NOMO-1 treated with DMSO at 0.1 percent for 48 hours (cell line): ENCODE results near the gene POLR1A.

ENCODE experiments used
- DNase-seq: peaks from one replicate; lab custom pipeline; 2025; ENCODE audit not compliant: unreplicated experiment; lab: John Stamatoyannopoulos, UW

The POLR1A gene

DNA sequence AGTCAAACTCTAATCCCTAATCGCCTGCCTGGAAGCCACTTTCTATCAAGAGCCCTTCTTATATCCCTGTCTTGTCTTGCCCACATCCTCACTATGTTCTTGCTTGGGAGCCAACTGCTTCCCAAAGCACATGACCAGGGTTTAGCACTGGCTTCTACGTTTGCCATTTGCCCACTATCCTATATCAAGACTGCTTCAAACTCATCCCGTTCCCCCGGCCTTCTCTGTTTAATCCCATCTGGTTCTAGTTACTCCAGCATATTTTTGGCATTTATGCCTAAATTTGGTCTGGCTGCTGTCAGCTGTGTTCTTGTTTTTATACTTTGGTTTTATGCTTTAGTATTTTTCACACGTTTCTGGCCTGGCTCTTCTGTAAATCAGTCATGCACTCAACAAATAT, 40.2 kb downstream of the POLR1A start:
- DNase-seq = no peak

DNA sequence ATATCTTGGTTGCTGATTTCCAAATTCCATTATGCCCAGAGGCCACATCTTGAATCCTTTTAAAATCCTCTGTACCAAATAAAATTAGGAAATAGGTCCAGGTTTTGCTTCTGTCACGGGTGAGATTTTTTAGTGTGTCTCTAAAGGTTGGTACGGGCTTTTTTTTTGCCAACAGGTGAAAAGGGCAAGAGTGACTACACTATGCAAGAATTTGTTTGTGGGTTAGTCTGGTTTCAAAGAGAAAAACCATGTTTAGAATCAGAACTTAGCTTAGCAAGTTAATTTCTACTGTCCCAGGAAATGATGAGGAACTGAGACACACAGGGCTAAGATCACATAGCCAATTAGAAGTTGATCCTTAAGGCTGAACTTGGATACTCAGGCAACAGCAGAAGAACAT, 41.7 kb downstream of the POLR1A start:
- no peak for DNase-seq

DNA sequence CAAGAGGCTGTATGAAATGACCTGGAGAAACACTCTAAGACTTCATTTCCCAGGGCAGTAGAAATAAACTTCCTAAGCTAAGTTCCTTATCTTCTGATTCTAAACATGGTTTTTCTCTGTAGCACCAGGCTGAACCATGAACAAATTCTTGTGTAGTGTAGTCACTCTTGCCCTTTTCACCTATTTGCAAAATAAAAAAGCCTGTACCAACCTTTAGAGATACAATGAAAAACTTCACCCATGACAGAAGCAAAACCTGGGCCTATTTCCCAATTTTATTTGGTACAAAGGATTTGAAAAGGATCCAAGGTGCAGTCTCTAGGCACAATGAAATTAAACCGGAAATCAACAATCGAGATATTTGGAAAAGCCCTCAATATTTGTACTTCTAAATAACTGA, 43.6 kb downstream of the POLR1A start:
- no peak for DNase-seq

DNA sequence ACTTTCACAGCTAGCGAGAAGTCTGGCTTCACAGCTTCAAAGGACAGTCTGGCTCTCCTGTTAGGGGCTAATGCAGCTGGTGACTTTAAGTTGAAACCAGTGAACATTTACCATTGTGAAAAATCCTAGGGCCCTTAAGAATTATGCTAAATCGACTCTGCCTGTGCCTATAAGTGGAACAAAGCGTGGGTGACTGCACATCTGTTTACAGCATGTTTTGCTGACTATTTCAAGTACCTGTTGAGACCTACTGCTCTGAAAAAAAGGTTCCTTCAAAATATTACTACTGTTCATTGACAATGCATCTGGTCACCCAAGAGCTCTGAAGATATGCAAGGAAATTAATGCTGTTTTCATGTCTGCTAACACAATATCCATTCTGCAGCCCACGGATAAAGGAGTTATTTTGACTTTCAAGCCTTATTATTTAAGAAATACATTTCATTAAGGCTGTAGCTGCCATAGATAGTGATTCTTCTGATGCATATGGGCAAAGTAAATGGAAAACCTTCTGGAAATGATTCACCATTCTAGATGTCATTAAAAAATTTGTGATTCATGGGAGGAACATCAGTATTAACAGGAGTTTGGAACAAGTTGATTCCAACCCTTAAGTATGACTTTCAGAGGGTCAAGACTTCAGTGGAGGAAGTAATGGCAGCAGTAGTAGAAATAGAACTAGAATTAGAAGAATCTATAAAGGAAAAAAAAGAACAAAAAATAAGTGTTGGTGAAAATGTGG, 48.9 kb downstream of the POLR1A start:
- no peak for DNase-seq

DNA sequence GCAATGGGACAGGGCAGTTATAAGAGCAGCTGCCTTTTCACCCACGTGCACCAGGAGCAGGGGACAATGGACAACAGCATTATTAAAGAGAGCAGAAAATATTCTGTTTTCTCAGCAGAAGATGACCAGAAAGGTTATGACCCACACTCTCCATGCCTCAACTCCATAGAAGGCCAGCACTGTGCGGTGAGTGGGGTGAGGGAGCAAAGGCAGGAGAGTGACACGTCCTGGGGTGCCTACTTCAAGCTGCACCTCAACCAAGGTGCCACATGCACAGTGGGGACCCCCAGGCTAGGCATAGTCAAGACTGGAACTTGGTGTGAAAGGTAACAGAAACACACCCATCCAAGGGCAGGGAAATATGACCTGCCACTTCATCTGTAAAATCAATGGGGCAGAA, 50.4 kb downstream of the POLR1A start:
- DNase-seq = no peak

DNA sequence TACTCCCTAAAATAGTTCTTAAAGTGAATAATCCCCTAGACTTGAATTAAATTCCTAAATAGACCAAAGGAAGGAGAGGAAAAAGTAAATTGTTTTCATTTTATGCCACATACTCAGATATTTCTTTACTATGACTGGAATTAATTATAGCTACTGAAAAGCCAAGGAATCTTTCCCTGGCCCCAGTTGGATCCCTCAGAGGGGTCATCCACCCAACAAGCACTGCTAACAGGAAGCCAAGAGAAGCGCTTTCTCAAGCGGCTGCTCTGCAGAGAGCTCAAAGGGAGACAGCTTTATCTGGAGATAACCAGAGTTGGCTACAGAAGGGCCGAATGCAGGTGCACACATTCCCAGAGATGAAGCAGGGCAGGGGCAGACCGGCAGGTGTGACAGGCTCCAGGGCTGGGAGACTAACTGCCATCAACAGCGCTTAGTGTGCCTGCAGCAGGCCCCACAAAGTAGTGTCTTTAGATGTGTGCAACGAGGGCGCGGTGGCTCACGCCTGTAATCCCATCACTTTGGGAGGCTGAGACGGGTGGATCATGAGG, 51.1 kb downstream of the POLR1A start:
- DNase-seq = no peak

DNA sequence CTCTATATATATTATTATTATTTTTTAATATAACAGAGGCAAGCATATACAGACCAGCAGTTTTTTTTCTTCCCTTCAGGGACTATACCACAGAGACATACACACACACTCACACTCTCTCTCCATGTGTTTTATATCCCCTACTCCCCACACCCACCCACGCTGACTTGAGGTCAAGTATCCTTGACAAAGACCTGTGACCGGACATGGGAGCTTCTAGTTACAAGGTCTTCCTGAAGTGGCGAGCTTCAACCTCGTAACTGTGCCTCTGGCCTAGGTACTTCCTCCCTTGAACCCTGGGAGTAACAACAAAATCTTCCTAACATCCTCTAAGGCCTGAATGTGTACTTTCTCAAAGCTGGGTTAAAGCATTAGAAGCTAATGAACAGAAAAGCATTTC, 52.5 kb downstream of the POLR1A start:
- no peak for DNase-seq

DNA sequence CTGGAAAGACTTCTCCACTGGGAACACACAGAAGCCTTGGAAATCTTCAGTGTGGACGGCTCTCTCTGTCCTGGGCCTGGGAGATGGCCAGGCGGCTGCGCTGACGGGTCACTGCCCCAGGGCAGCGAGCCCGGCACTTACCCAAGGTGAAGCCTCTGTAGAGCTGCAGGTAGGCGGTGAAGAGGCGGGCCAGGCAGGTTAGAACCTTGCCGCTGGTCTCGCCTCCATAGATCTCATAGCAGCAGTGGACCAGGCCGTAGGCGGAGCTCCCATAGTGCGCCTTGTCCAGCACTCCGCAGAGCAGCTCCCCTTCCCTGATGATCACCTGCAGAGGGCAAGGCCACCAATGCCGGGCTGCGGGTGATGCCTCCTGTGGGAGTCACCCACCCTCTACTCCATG, 53.0 kb downstream of the POLR1A start:
- DNase-seq = no peak

DNA sequence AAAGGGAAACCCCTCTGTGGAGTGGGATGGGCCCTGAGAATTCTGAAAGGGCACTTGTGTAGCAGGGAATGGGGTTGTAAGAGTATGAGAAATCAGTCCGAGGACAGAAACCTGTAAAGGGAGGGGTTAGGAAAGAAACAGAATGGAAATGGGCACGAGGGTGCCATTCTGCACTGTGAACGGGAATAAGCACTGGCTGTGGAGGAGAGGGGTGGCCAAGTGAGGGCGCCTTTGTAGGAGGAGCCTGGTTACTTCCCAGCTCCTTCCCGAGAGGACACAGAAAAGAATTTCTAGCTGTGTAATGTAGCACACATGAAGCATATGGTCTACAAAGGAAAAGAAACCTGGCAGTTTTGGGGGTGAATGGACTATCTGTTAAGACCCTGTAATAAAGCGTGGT, 53.4 kb downstream of the POLR1A start:
- DNase-seq = no peak

DNA sequence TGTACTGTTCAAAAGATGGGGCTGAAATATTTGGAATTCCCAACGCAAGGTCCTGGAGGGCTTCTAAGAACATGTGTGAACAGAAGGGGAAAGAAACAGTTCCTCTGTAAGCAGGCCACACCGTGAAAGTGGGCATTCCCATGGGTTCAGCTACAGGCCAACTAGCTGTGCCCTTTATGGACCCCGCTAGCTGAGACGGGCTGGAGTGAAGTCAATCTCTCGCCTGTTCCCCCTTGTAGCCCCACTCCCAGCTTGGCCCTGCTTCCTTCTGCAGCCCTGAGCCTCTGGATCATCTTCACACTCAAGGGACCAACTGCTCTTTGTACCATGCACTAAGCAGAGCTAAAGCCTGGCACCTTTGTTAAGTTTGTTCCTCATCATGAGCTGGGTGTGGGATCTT, 55.4 kb downstream of the POLR1A start:
- no peak for DNase-seq

DNA sequence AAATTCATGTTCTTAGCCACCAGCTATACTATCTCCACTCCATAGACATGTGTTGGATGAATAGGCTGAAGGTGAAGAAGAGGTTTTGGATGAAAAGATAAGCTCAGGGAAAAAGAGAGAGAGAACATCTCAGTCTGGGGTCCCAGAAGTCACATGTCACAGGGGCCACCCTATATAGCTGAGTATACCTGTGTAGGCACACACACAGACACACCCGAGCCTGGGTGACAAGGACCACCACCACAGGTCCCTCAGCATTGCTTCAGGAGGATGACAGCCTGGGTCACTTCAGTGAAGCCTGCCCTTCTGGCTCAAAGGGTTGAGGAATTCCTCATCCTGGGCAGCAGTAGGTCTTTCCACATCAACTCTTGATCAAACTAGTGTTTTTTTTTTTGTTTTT, 56.2 kb downstream of the POLR1A start:
- no peak for DNase-seq

DNA sequence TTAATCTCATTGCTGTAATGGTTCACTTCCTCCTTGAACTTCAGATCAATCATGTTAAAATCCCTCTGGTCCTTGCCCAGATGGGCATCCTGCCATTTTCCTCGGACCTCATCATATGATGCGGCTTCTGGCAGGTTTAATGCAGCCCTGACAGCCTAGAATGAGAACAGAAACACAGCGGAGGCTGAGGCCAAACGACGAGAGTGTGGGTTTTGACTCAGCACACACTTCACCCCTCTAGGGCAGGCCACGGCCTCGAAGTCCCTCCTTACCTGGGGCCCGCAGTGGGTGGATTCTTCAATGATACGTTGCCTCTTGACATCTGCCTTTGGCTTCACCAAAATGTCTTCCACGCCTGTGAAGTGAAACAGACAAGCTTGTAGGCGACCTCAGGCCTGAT, 56.8 kb downstream of the POLR1A start:
- DNase-seq = no peak

DNA sequence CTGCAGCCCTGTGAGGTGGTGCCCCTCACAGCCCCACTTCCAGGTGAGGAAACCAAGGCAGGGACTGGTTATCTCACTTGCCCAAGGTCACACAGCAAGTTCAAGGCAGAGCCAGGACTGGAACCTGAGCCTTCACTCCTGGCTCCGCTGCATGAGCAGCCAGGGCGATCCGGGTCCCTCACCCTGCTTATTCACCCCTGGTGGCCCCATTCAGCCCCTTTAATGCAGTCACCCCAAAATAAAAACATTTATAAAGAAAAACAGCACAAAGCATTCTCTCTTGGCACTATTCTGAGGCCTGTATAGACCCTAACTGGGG, 57.3 kb downstream of the POLR1A start:
- no peak for DNase-seq

DNA sequence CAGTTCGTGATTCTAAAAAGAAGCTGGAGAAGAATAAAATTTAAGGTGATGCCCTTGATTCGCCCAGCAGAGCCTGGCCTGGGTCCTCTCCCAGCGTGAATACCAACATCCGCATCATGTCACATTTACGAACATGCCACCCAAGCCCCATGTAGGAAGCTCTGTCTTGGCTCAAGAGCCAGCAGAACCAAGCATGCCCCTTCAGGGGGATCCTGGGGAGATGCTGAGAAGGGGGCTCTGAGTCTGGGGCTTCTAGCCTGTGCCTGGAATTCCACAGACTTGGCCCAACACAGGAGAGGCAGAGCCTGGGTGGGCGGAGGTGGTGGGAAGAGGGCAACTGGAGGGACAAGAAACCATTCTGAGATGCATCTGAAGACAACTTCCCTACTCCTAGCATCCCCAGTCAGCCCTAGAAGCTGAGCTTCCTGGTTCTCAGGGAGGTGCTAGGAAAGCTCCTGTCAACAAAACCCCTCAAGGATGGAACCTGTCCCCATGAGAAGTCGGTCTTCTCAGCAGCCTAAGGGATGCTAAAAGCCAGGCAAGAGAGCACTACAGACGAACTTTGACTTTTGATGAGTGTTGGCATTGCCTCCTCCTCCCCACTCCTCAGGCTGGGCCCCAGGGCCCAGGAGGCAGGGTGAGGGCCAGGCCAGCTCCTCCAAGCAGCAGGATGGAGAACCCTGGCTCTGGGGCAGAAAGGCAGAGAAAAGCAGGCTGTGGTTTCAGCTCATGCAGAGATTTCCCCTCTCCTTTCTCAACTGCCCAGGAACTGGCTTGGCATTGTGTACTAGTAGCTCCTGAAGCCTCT, 57.9 kb downstream of the POLR1A start:
- DNase-seq = no peak

DNA sequence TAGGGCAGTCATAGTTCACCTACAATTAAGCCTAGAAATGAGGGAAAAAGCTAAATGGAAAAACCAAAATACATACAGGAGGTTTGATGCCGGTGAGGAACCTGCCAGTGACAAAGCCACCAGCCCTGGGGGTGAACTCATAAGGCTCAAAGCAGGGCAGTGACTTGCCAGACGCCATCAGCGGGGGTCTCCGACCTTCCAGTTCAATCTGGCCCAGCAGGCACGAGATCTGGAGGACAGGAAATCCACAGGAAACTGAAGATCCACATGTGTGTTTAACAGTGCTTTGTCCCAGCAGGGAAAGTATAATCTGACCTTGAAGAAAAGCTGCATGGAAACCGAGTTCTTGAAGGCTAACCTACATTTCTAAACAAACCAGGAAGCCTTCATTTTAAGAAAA, 60.1 kb downstream of the POLR1A start:
- DNase-seq = no peak

DNA sequence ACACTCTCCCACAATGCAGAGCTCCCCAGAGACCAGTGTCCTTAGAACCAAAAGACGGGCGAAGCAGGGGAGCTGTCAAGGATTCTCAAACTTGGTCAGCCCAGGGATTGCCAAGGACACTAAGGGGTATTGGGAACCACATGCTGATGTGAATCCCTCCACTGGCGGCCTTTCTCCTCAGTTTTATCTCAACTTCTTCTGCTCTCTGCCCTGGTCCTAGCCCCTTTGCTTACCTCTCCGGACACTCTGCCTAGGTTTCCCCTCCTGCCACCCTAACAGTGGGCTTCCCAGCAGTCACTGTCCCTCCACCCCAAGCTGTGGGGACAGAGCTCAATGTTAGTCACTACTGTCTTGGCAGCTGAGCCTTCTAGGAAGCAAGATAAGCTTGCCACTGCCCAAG, 61.1 kb downstream of the POLR1A start:
- no peak for DNase-seq

DNA sequence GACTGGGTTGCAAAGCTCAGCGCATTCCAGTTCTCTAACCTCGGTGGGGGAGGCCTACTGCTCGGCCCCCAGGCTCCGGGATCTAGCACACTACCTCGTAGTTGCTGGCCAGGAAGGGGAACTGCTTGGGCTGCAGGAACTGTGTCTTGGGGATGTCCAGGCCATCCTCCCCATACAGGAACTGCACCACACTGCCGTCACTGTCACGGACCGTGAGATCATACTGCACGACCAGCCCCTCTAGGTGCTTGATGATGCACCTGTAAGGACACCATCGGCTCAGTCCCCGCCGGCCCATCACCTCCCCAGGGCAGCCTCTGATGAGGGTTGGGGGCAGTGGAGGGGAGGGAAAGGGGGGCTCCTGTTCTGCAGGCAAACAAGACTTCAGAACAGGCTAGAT, 61.6 kb downstream of the POLR1A start:
- no peak for DNase-seq

DNA sequence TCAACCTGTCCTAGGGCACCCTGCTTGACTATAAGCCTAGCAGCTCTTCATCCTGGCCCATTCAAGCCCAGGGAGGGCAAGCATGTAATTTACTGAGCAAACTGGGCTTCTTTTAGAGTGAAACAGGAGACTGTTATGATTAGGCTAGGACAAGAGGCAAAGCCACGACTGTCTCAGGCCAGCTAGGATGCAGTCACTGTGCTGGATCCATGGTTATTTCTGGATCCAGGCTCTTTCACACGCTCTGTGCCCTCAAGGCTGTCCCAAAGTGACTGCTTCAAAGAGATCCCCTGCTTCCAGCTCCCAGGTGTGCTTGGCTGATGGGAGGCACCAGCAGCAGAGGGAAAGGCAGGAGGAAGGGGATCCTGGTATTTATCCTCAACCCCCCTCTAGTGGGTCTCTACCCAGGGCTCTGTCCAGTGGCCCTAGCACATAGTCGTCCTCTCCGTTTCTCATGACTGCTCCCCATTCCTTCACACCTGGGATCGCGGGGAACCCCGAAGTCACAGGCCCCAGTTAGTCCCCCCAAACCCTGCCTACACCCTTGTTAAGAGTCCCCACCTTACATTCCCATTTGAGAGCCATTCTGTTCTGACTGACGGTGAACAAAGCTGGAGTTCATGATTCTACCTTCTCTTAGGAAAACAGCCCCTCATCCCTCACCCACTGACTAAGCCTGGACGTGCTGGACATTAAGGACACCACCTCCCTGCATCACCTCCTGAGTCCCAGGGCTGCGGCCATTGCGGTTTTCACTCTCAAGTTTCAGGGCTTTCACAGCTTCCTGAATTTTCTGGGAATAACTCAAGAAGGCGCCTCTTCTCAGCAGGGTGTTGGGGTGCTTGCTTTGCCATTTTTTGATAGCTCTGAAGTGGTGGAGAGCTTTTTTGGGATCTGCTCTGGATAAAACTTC, 63.2 kb downstream of the POLR1A start:
- no peak for DNase-seq

DNA sequence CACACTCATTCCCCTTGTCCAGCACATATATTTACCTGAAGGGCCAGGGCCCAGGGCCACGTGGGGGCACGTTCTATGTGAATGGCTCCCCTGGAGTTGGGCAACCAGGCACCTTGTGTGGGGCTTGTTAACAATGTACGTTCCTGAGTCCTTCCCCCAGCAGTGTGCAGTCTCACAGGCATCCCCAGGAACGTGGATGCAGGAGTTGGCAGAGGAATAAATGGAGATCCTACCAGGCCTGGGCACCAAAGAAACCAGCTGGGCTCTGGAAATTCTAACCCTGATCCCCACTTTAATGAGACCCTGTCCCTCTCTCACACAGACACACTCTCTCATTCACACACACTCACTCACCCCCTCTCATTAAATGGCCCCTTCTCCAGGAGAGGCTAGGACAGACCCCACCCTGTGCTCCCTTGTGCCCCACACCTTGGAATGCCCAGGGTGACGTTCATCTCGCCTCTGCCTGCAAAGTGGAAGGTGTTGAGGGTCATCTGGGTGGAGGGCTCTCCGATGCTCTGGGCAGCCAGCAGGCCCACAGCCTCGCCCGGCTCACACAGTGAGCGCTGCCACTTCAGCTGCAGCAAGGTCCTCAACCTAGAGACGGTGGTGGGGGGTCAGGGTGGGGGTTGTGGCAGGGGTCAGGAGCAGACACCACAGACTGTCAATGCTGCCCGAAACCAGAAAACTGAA, 65.6 kb downstream of the POLR1A start:
- no peak for DNase-seq

DNA sequence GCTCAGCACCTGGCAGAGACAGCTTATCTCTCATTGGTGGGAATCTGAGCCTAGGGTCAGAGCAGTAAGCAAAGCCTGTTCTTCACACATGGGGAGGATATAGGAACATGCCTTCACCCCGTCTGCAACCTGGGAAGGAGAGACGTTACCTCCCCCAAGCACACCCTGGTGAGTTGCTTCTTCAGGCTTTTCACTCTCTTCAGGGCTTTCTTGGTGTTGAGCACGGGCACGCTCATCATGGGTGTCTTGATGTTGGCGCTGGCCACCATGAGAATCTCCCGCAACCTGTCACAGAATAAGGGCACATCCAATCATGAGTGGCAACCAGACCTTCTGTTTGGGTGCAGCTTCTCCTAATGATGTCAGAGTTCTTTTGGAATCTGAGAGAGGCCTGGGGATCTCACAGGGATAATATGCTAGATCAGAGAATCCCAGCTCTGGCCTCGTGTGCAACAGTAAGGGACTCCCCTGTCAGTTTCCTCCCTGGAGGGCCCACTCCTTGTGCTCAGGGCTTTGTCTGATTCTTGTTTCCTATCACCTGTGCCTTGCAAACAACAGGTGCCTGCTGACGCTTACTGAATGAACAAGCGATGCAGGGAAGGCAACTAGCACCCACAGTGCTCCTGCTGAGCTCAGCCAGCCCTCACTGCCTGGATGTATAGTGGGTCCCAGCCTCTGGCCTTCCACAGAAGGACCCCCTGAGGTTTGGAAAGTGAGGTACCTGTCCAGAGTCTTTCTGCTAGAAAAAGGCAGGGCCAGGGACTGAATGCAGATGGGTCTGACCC, 66.3 kb downstream of the POLR1A start:
- DNase-seq = no peak
